Measurements from ENCODE around the gene ORC4. TPM values are rescaled to one million over a fixed set of nuclear protein-coding genes. Genes with fewer than 3 reads are reported as not detected.

Gene ORC4
- polyA plus RNA-seq, 1 donor from 2014 or later, result 261 TPM

DNA sequence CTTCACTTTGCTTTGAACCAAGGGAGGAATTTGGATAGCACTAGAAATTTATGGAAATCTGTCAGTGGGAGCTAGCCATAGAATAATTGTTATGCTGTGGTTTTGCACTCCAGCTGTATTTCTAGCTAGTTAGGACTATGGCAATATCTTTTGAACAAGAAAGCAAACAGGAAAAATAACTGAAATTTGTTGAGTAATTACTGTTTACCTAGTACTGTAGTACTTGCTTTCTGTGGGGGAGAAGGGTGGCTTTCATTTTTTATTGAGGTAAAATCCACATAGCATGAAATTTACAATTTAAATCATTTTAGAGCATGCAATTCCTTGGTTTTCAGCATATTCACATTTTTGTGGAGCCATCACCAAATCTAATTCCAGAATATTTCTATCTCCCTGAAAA, 28.7 kb upstream of the ORC4 start:
- Histone ChIP-seq H3K79me2 (replicated peaks; ENCODE audit: insufficient read depth, low read length) (peaks cover 41% of the 10 kb centered on the region), H3K9me2 (ENCODE audit: insufficient read depth, low read length) (no peaks in the 10 kb centered on the region), H3F3A (ENCODE audit: insufficient read depth, low read length, poor library complexity, severe bottlenecking) (no peaks in the 10 kb centered on the region), H3K4me2 (ENCODE audit: low read length) (no peak overlapping the region), H3K36me3 (ENCODE audit: insufficient read depth, low read length) (no peaks in the 10 kb centered on the region), H3K4me3 (ENCODE audit: low read length) (no peak overlapping the region), H2AFZ (ENCODE audit: low read depth, low read length) (no peak overlapping the region), H3K27ac (ENCODE audit: low read length) (no peak overlapping the region), H3K27me3 (ENCODE audit: insufficient read depth, low read depth, low read length) (no peaks in the 10 kb centered on the region), H4K20me1 (ENCODE audit: insufficient read depth) (no peaks in the 10 kb centered on the region), H3K9ac (ENCODE audit: low read length) (no peak overlapping the region), H3K9me3 (ENCODE audit: low read length) (no peaks in the 10 kb centered on the region)
- TF ChIP-seq POLR2AphosphoS5 (IDR thresholded peaks at IDR 0.05) (no peak), RAD21 (conservative IDR thresholded peaks at IDR 0.05) (no peak), MXI1 (conservative IDR thresholded peaks at IDR 0.05; ENCODE audit: poor library complexity, severe bottlenecking) (no peak), EP300 (conservative IDR thresholded peaks at IDR 0.05; ENCODE audit: poor library complexity, severe bottlenecking) (no peak), EZH2 (IDR thresholded peaks at IDR 0.05; ENCODE audit: borderline replicate concordance, insufficient read depth, low read length, poor library complexity, severe bottlenecking) (no peak), TAF1 (IDR thresholded peaks at IDR 0.05; ENCODE audit: low read depth) (no peak), SMC3 (conservative IDR thresholded peaks at IDR 0.05; ENCODE audit: poor library complexity) (no peak)
- TF ChIP-seq, protein P1, sequence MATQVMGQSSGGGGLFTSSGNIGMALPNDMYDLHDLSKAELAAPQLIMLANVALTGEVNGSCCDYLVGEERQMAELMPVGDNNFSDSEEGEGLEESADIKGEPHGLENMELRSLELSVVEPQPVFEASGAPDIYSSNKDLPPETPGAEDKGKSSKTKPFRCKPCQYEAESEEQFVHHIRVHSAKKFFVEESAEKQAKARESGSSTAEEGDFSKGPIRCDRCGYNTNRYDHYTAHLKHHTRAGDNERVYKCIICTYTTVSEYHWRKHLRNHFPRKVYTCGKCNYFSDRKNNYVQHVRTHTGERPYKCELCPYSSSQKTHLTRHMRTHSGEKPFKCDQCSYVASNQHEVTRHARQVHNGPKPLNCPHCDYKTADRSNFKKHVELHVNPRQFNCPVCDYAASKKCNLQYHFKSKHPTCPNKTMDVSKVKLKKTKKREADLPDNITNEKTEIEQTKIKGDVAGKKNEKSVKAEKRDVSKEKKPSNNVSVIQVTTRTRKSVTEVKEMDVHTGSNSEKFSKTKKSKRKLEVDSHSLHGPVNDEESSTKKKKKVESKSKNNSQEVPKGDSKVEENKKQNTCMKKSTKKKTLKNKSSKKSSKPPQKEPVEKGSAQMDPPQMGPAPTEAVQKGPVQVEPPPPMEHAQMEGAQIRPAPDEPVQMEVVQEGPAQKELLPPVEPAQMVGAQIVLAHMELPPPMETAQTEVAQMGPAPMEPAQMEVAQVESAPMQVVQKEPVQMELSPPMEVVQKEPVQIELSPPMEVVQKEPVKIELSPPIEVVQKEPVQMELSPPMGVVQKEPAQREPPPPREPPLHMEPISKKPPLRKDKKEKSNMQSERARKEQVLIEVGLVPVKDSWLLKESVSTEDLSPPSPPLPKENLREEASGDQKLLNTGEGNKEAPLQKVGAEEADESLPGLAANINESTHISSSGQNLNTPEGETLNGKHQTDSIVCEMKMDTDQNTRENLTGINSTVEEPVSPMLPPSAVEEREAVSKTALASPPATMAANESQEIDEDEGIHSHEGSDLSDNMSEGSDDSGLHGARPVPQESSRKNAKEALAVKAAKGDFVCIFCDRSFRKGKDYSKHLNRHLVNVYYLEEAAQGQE (IDR thresholded peaks at IDR 0.05; ENCODE audit: borderline replicate concordance), result no peak
- TF ChIP-seq, protein P2, sequence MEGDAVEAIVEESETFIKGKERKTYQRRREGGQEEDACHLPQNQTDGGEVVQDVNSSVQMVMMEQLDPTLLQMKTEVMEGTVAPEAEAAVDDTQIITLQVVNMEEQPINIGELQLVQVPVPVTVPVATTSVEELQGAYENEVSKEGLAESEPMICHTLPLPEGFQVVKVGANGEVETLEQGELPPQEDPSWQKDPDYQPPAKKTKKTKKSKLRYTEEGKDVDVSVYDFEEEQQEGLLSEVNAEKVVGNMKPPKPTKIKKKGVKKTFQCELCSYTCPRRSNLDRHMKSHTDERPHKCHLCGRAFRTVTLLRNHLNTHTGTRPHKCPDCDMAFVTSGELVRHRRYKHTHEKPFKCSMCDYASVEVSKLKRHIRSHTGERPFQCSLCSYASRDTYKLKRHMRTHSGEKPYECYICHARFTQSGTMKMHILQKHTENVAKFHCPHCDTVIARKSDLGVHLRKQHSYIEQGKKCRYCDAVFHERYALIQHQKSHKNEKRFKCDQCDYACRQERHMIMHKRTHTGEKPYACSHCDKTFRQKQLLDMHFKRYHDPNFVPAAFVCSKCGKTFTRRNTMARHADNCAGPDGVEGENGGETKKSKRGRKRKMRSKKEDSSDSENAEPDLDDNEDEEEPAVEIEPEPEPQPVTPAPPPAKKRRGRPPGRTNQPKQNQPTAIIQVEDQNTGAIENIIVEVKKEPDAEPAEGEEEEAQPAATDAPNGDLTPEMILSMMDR (IDR thresholded peaks at IDR 0.05; ENCODE audit: poor library complexity, severe bottlenecking), result no peak

DNA sequence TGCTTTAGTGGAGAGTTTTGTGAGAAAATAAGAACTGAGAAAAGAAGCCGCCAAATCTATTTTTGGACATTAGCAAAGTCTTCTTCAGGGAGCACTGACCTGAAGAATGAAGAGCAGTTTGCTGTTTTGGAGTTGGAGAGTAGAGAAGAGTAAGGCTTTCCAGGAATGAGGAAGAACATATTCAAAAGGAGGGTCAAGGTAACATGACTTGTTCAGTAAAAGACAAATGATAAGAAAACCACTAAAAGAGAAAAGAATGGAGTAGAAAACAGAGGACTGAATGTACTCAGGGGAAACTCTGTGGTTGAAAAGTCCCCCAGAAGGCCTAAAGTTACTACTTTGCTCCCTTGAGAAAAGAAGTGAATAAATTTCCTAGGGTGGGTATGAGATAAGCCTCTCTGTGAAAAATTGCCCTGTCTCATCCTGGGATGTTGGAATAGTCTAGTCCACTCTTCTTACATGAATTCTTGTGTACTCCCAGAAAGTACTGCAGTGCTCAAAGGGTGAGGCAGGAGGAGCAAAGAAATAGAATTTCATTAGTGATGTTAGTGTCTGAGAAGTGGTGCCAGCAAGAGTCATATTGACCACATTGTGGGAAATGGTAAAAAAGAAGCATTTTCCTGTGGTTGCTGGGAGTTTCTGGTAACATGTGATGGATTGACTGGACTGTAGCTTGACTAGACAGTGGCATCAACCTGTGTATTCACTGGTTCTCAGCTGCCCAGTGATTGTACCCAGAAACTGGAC, 28.1 kb upstream of the ORC4 start:
- no peaks in the 10 kb centered on the region for H3K9me2 ChIP-seq (ENCODE audit: insufficient read depth, low read length)
- TF ChIP-seq POLR2AphosphoS5 (IDR thresholded peaks at IDR 0.05) (no peak), TAF1 (IDR thresholded peaks at IDR 0.05; ENCODE audit: low read depth) (no peak), EP300 (conservative IDR thresholded peaks at IDR 0.05; ENCODE audit: poor library complexity, severe bottlenecking) (no peak), MXI1 (conservative IDR thresholded peaks at IDR 0.05; ENCODE audit: poor library complexity, severe bottlenecking) (no peak), EZH2 (IDR thresholded peaks at IDR 0.05; ENCODE audit: borderline replicate concordance, insufficient read depth, low read length, poor library complexity, severe bottlenecking) (no peak), SMC3 (conservative IDR thresholded peaks at IDR 0.05; ENCODE audit: poor library complexity) (no peak), RAD21 (conservative IDR thresholded peaks at IDR 0.05) (no peak)
- TF ChIP-seq, protein P1 (IDR thresholded peaks at IDR 0.05; ENCODE audit: borderline replicate concordance), result no peak
- TF ChIP-seq, protein P2 (IDR thresholded peaks at IDR 0.05; ENCODE audit: poor library complexity, severe bottlenecking), result no peak

More for the DNA sequence above, 28.1 kb upstream of the ORC4 start:
- Histone ChIP-seq H3K9me3 (ENCODE audit: low read length) (no peaks in the 10 kb centered on the region), H3K27me3 (ENCODE audit: insufficient read depth, low read depth, low read length) (no peaks in the 10 kb centered on the region), H3K9ac (ENCODE audit: low read length) (no peak overlapping the region), H3K79me2 (replicated peaks; ENCODE audit: insufficient read depth, low read length) (peaks cover 41% of the 10 kb centered on the region), H3F3A (ENCODE audit: insufficient read depth, low read length, poor library complexity, severe bottlenecking) (no peaks in the 10 kb centered on the region), H3K4me2 (ENCODE audit: low read length) (no peak overlapping the region), H3K36me3 (ENCODE audit: insufficient read depth, low read length) (no peaks in the 10 kb centered on the region), H3K4me3 (ENCODE audit: low read length) (no peak overlapping the region), H2AFZ (ENCODE audit: low read depth, low read length) (no peak overlapping the region), H3K27ac (ENCODE audit: low read length) (no peak overlapping the region), H4K20me1 (ENCODE audit: insufficient read depth) (no peaks in the 10 kb centered on the region)
